BJ (cell line): Measurements from ENCODE around the gene XRCC3. TPM values are rescaled to one million over a fixed set of nuclear protein-coding genes. Genes with fewer than 3 reads are reported as not detected.

Experiments used
- CTCF ChIA-PET: fragments of 350-600 bp; formaldehyde crosslinking; extraction: SDS; loops from one replicate; lab custom pipeline; 2021; ENCODE audit warnings: antibody characterized with exemption, inconsistent platforms; lab: Yijun Ruan, JAX
- POLR2A ChIA-PET: fragments of 300-600 bp; sonication (Branson Sonifier 250); formaldehyde crosslinking; extraction: SDS; loops from one replicate; lab custom pipeline; 2021; ENCODE audit warnings: antibody characterized with exemption; lab: Charles Lee
- DNase-seq: peaks from one replicate; pipeline ENCODE4 v3.0.0-alpha.2; 2011; ENCODE audit warnings: low read depth
- H3K27me3 ChIP-seq: 2 replicates; pipeline ENCODE4 v1.6.0; 2011; ENCODE audit warnings: low read length; ENCODE audit not compliant: control insufficient read depth, insufficient read depth
- H3K36me3 ChIP-seq: 2 replicates; pipeline ENCODE4 v1.5.1; 2011; ENCODE audit warnings: low read length; ENCODE audit not compliant: control insufficient read depth, insufficient read depth
- H3K4me3 ChIP-seq: 2 replicates; pipeline ENCODE4 v1.5.1; 2011; ENCODE audit warnings: low read depth, mild to moderate bottlenecking, control low read depth, low read length
- polyA plus RNA-seq: library from polyadenylated mRNA; depleted of rRNA; stranded (reverse); fragments of >200 nt; gene quantifications from 2 replicates; pipeline ENCODE4 v1.2.3, GENCODE V29; 2011
- TF ChIP-seq, protein P1 (sequence below): IDR thresholded peaks from 2 replicates; pipeline ENCODE4 v1.5.1; 2011; ENCODE audit warnings: low read depth, mild to moderate bottlenecking, control low read depth, inconsistent platforms, low read length, moderate library complexity; ENCODE audit not compliant: insufficient read depth

Gene XRCC3
- polyA plus RNA-seq, 1 experiment, result 4.2 TPM

GRCh38 chr14:103738701-103739451, 23.6 kb upstream of the XRCC3 start:
- peaks cover 2% of the 10 kb centered on the region; the same call in 1 of the 2 replicates for H3K36me3 ChIP-seq
- no peak for DNase-seq
- H3K27me3 ChIP-seq, result no peaks in the 10 kb centered on the region
- TF ChIP-seq, protein P1, sequence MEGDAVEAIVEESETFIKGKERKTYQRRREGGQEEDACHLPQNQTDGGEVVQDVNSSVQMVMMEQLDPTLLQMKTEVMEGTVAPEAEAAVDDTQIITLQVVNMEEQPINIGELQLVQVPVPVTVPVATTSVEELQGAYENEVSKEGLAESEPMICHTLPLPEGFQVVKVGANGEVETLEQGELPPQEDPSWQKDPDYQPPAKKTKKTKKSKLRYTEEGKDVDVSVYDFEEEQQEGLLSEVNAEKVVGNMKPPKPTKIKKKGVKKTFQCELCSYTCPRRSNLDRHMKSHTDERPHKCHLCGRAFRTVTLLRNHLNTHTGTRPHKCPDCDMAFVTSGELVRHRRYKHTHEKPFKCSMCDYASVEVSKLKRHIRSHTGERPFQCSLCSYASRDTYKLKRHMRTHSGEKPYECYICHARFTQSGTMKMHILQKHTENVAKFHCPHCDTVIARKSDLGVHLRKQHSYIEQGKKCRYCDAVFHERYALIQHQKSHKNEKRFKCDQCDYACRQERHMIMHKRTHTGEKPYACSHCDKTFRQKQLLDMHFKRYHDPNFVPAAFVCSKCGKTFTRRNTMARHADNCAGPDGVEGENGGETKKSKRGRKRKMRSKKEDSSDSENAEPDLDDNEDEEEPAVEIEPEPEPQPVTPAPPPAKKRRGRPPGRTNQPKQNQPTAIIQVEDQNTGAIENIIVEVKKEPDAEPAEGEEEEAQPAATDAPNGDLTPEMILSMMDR, result no peak
- ChIA-PET POLR2A (no interaction called here), CTCF (no interaction called here)
- no peak overlapping the region for H3K4me3 ChIP-seq

DNA sequence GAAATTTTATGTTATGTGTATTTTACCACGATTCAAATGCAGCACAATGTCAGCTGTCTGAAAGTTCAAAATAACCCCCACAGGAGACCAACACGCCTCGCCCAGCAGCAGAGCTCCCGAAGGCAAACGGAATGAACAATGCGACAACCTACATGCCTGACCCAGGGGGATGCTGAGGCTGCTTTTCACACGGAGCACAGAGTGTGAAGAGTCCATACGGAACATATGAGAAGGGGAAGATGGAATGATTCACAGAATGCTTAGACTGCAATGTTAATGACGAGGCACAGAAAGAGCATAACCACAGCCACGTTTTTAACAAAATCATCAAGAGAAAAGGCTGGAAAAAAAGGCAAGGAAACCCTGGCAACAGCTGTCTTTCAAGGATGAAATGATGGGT, 22.9 kb upstream of the XRCC3 start:
- peaks cover 2% of the 10 kb centered on the region; the same call in 1 of the 2 replicates for H3K36me3 ChIP-seq
- TF ChIP-seq, protein P1, result no peak
- no peaks in the 10 kb centered on the region for H3K27me3 ChIP-seq
- POLR2A ChIA-PET, result no interaction called here
- DNase-seq, result no peak
- CTCF ChIA-PET, result no interaction called here
- H3K4me3 ChIP-seq, result no peak overlapping the region

DNA sequence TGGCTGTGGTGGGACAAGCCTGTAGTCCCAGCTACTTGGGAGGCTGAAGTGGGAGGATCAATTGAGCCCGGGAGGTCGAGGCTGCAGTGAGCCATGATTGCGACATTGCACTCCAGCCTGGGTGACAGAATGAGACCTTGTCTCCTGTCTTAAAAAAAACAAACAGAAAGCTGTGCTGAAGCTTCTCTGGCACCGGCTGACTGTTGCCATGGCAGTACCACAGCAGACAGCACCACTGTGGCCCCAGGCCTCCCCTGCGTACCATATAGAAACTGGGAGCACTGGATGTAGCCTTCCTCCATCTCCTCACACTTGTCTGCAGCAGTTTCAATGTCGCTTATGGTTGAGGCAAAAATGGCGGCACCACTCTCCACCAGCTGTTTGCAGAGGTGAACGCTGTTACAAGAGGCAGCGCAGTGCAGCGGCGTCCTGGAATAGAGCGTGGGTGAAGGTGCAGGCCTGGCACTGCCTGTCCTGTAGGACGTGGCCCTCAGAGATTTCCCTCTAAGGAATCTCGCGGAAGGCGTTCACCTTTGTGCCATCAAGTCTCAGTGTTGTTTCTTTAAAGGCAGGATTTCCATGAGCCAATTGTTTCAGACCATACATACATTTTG, 22.3 kb upstream of the XRCC3 start:
- ChIA-PET CTCF (interaction anchor here (1.7 kb wide), 1 partner anchor 13 kb away, joined by 4 read pairs; no protein-coding TSS in a partner anchor), POLR2A (no interaction called here)
- DNase-seq, result no peak
- H3K27me3 ChIP-seq, result no peaks in the 10 kb centered on the region
- H3K36me3 ChIP-seq, result peaks cover 5% of the 10 kb centered on the region
- H3K4me3 ChIP-seq, result no peak overlapping the region
- TF ChIP-seq, protein P1, result no peak

DNA sequence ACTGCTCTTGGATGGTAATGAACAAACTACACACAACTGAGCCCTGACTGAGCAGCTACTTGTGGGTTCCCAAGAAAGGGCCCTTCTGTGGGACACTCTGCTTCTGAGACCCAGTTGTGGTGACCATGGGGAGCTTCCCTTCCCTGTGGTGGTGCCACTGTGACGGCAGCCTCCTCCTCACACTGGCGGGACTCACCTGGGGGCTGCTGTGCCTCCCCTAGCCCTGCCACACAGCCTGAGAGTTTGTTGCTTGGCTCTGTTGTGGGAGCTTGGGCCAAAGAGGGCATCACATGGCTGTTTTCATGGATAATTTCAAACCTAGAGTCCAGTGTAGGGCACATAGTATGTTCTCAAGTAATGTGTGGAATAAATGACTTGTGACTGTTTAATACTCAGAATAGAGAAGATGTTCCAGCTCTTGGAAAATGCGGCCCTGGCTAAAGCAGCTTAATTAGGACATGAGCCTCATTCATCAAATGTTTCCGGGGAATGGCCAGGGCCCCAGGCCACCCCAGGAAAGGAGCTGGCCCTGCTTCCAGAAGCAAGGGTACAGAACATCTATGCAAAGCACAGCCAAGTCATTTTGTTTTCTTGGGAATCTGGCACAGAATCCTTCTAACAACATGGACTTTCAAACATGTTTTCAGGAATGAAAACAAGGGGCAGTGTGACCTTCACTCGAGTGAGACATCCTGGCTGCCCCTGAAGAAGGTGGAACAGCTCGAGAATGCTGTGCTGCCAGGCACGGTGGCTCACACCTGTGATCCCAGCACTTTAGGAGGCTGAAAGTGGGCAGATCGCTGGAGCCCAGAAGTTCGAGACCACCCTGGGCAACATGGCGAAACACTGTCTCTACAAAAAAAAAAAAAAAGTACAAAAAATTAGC, 21.5 kb upstream of the XRCC3 start:
- TF ChIP-seq, protein P1, result no peak
- Histone ChIP-seq H3K36me3 (peaks cover 9% of the 10 kb centered on the region), H3K4me3 (no peak overlapping the region), H3K27me3 (no peaks in the 10 kb centered on the region)
- POLR2A ChIA-PET, result no interaction called here
- CTCF ChIA-PET, result interaction anchor here (1.2 to 1.7 kb wide), 2 partner anchors 12 to 17 kb away, joined by 3 to 4 read pairs; no protein-coding TSS in a partner anchor
- no peak for DNase-seq
